Rectal smooth muscle tissue (tissue), 1 donor: ENCODE data around the gene PLSCR4.
"Not testable (repeated sequence)": the region's sequence is repeated elsewhere in the genome, so short reads cannot be mapped to it uniquely, and the experiment has no call there.

ENCODE experiments used
- H3K27ac ChIP-seq: one replicate; pipeline ENCODE4 v1.7.0; 2013; ENCODE audit warnings: low read depth, low read length, inconsistent platforms
- H3K27me3 ChIP-seq: one replicate; pipeline ENCODE4 v1.7.0; 2013; ENCODE audit warnings: low read length; ENCODE audit not compliant: control insufficient read depth, insufficient read depth
- H3K36me3 ChIP-seq: one replicate; pipeline ENCODE4 v1.7.0; 2013; ENCODE audit warnings: low read length; ENCODE audit not compliant: control insufficient read depth, insufficient read depth
- H3K4me1 ChIP-seq: one replicate; pipeline ENCODE4 v1.7.0; 2013; ENCODE audit warnings: low read length; ENCODE audit not compliant: control insufficient read depth, insufficient read depth
- H3K4me3 ChIP-seq: one replicate; pipeline ENCODE4 v1.7.0; 2013; ENCODE audit warnings: low read length
- H3K9ac ChIP-seq: one replicate; pipeline ENCODE4 v1.7.0; 2013; ENCODE audit warnings: low read length

Gene PLSCR4

DNA sequence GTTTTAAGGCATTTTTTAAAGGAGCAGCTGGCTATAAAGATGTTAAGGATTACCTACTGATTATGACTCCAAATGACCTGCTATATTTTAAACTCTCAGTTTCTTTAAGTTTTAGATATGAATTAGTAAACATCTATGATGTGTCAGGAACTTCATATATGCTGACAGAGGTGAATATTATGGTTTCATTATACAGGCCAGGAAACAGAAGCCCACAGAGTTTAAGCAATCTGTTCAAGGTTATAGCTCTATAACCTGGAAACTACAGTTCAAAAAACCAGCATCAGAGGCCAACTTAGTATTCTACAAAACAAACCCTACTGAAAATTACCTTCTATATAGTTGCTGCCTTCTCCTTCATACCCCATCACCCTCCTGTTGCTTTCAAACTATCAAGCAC lies 17.4 kb downstream of the PLSCR4 start:
- no peaks in the 10 kb centered on the region for H3K27me3 ChIP-seq
- no peaks in the 10 kb centered on the region for H3K4me1 ChIP-seq
- H3K36me3 ChIP-seq: no peaks in the 10 kb centered on the region
- no peak overlapping the region for H3K9ac ChIP-seq
- H3K4me3 ChIP-seq: no peak overlapping the region
- no peak overlapping the region for H3K27ac ChIP-seq

DNA sequence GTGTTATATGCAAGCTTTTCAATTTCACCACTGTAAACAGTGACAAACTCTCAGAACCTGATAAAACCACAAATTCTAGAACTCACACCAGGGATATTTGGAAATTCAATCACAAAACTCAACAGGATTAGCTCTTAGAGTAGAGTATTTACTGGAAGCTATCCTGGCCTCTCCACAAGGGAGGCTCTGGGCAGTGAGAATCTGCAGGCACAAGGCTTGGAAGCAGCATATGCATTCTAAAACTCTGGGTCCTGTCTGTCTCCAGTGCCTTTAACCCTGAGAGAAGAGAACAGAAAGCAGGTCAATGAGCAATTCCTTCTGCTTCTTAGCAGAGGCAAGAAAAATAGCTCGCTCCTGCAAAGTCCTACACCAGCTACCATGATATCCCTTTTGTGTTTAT lies 23.4 kb downstream of the PLSCR4 start:
- no peaks in the 10 kb centered on the region for H3K36me3 ChIP-seq
- H3K9ac ChIP-seq: no peak overlapping the region
- H3K27me3 ChIP-seq: no peaks in the 10 kb centered on the region
- H3K27ac ChIP-seq: peak overlapping the region; percentile 62
- no peak overlapping the region for H3K4me3 ChIP-seq
- peaks cover 12% of the 10 kb centered on the region for H3K4me1 ChIP-seq

DNA sequence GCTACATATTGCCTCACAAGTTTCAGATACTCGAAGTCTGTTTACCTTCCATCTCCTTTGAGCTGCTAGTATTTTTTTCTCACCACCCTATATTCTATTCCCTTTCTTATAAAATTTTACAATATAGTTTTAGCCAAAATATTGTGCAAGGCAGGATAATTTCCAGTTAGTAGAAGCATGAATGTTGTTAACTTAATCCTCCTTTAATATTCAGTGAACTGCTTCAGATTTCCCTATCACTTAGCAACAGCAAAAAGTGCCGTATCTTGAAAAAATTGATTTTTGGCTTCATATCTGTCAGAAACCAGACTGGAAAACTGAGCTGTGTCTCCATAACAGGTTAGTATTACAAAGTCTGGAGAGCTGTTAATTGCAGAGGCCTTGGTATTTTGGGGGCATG lies 24.0 kb downstream of the PLSCR4 start:
- Histone ChIP-seq H3K4me3 (no peak overlapping the region), H3K9ac (no peak overlapping the region), H3K4me1 (peaks cover 12% of the 10 kb centered on the region), H3K27me3 (no peaks in the 10 kb centered on the region), H3K27ac (peak overlapping the region; percentile 46), H3K36me3 (no peaks in the 10 kb centered on the region)

DNA sequence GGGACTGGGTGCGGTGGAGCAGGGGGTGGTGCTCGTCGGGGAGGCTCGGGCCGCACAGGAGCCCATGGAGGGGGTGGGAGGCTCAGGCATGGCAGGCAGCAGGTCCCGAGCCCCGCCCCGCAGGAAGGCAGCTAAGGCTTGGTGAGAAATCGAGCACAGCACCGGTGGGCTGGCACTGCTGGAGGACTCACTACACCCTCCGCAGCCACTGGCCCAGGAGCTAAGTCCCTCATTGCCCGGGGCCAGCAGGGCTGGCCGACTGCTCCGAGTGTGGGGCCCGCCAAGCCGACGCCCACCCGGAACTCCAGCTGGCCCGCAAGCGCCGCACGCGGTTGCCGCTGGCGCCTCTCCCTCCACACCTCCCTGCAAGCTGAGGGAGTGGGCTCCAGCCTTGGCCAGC lies 25.4 kb downstream of the PLSCR4 start:
- H3K4me3 ChIP-seq: not testable (repeated sequence)

DNA sequence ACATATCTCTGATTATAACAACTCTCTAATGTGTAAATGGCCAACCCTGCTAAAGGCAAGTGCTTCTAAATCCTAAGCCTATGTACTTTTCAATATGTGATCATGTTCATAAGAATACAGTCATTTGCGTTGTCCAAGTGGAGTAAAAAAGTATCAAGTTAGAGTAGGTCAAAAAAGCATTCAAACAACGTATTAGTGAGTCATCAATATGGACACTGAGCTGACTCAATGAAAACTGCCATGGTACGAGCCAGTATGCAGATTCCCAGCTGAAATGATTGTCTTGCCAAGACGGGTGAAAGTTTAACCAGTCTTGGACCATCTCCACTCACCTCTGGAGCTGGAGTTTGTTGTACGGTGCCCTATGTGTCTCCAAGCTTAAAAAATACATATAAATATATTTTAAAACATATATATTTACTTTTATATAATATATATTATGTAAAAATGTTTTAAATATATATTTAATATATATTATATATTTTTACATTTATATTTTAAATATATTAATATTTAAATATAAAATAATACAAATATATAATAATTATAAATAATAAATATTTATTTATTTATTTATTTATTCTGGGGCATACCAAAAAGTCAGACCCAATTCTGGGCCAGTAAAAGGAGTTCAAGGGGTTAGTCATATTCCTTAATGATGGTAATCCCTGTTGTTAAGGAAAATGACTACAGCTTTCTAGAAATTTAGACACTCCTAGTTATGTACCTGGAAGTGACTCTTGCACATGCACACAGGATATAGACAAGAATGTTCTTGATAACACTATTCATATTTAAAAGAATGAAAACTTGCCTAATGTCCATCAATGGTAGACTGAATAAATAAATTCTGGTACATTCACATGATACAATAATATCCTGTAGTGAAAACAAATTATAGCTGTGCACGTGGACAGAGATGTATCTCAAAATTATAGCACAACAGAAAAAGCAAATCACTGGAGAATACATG lies 27.2 kb downstream of the PLSCR4 start:
- H3K27ac ChIP-seq: no peak overlapping the region
- H3K27me3 ChIP-seq: no peaks in the 10 kb centered on the region
- no peaks in the 10 kb centered on the region for H3K36me3 ChIP-seq
- H3K4me1 ChIP-seq: peaks cover 14% of the 10 kb centered on the region
- no peak overlapping the region for H3K9ac ChIP-seq
- H3K4me3 ChIP-seq: no peak overlapping the region

More for the DNA sequence above, 25.4 kb downstream of the PLSCR4 start:
- not testable (repeated sequence) for H3K9ac ChIP-seq, H3K27ac ChIP-seq, H3K36me3 ChIP-seq, H3K27me3 ChIP-seq
- H3K4me1 ChIP-seq: peaks cover 12% of the 10 kb centered on the region

DNA sequence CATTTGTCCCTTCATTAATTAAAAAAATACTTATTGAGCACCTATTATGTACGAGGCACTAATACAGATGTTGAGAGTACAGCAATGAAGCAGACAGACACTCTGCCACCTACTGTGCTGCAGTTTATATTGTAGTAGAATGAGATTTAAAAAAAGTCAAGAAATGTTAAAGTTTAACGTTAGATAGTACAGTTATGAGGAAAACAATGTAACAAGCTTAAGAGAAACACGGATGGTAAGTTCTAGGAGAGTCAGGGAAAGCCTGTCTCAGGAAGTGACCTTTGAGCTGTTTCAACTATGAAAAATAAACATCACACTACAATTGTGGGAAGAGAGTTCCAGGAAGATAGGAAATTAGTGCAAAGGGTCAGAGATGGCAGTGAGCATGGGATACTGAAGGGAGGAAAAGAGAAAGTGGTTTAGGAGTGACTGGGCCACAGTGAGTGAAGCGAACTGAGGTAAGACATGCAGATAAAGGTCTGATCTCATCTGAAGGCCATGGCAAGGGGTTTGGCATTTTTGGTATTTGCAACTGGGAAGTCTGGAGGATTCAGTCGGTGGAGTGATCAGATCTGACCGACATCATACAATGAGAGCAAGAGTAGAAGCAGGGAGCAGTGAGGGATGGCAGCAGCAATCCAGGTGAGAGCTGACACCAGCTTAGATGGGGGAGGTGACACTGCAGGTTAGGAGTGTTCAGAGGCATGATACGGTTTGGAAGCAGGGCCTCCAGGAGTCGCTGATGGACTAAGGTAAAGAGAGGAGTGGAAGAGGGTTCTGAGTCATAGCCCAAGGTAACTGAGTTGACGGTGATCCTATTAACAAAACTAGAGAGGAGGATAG lies 28.5 kb downstream of the PLSCR4 start:
- H3K36me3 ChIP-seq: no peaks in the 10 kb centered on the region
- no peak overlapping the region for H3K9ac ChIP-seq
- peak overlapping the region; percentile 18 for H3K27ac ChIP-seq
- H3K27me3 ChIP-seq: no peaks in the 10 kb centered on the region
- H3K4me3 ChIP-seq: peak overlapping the region; percentile 52
- H3K4me1 ChIP-seq: peaks cover 9% of the 10 kb centered on the region

DNA sequence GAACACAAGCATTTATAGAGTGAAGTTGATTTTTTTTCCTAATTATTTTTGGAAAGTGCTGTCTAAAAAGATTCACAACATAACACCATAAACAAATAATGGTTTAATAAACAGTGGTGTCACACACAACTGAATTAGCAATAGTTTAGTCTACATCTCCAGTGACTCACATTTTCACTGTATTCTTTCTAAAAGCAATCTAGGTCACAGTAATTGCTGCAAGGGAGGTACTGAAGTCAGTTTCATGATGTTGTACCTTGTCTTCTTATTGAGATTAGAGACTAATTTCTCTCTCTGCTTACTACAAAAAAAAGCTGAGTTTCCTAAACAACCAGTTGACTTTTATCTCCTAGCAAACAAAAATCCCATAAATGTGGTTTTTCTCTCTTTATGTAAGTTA lies 29.6 kb downstream of the PLSCR4 start:
- Histone ChIP-seq H3K9ac (no peak overlapping the region), H3K36me3 (no peaks in the 10 kb centered on the region), H3K4me3 (no peak overlapping the region), H3K27ac (no peak overlapping the region), H3K4me1 (peaks cover 3% of the 10 kb centered on the region), H3K27me3 (no peaks in the 10 kb centered on the region)

DNA sequence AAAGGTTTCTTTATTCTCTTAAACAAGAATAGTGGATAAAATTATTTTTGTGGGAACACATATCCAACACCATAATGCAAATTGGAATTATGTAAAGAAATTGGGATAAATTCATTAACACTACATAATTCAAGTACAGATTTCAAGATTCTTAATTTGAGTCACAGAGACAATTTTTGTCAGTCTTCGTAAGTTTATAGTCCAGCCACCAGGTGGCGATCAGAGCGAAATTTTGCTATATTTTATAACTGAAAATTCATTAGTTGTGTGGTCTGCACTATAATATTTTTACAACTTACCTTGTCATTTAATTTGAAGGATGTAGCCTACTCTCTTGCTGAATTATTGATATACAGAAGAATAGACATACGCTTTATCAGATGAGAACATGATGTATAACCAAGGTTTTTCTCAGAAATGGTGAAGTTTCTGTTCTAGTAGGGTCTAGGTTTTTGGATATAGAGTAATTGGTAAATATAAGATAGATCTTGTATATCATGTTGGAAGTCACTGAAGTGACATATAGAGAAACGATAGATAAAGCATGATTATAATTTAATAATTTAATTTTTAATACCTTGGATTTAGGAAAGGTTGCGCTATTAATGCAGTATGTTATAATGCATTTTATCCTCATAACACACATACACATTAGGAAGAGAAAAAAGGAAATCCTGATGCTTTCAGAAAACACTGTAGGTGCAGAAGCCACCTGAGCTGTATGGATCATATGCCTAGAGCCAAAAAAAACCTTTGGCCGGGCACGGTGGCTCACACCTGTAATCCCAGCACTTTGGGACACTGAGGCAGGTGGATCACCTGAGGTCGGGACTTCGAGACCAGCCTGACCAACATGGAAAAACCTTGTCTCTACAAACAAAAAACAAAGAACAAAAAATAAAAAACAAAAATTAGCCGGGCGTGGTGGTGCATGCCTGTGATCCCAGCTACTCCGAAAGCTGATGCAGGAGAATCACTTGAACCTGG lies 31.7 kb downstream of the PLSCR4 start:
- H3K27me3 ChIP-seq: no peaks in the 10 kb centered on the region
- peaks cover 3% of the 10 kb centered on the region for H3K4me1 ChIP-seq
- H3K9ac ChIP-seq: no peak overlapping the region
- no peak overlapping the region for H3K4me3 ChIP-seq
- no peak overlapping the region for H3K27ac ChIP-seq
- H3K36me3 ChIP-seq: no peaks in the 10 kb centered on the region

DNA sequence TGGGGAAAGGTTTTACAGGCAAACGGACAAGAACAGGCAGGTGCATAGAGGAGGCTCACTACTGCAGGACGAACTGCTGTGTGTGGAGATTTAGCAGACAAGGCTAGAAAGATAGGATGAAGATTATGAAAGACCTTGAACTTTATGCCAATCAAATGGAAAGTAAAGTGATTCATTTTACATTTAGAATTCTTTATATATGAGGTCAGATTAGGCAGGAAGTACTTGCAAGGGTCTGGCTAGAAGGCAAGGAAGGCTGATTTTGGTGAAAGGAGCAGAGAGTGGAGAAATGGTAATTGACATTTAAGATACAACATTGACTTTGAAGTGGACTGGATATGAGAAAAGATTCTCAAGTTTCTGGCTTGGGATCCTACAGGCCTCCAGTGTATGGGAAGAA lies 33.6 kb downstream of the PLSCR4 start:
- peaks cover 3% of the 10 kb centered on the region for H3K4me1 ChIP-seq
- H3K36me3 ChIP-seq: no peaks in the 10 kb centered on the region
- H3K27ac ChIP-seq: no peak overlapping the region
- no peaks in the 10 kb centered on the region for H3K27me3 ChIP-seq
- H3K4me3 ChIP-seq: no peak overlapping the region
- no peak overlapping the region for H3K9ac ChIP-seq

DNA sequence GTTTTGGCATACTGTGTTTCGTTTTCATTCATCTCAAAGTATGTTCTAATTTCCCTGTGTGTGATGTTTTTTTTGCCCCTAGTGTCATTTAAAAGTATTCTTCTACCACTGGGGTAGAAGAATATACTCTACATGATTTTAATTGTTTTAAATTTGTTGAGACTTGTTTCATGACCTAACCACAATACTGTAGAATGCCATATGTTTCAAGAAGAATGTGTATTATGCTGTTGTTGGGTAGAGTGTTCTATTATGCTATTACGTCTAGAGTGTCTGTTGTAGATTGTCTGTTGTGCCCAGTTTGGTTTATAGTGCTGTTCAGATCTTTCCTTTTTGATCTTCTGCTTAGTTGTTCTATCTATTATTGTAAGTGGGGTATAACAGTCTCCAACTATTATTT lies 36.4 kb downstream of the PLSCR4 start:
- no peaks in the 10 kb centered on the region for H3K27me3 ChIP-seq
- no peaks in the 10 kb centered on the region for H3K36me3 ChIP-seq
- H3K27ac ChIP-seq: no peak overlapping the region
- no peak overlapping the region for H3K9ac ChIP-seq
- peaks cover 3% of the 10 kb centered on the region for H3K4me1 ChIP-seq
- no peak overlapping the region for H3K4me3 ChIP-seq

DNA sequence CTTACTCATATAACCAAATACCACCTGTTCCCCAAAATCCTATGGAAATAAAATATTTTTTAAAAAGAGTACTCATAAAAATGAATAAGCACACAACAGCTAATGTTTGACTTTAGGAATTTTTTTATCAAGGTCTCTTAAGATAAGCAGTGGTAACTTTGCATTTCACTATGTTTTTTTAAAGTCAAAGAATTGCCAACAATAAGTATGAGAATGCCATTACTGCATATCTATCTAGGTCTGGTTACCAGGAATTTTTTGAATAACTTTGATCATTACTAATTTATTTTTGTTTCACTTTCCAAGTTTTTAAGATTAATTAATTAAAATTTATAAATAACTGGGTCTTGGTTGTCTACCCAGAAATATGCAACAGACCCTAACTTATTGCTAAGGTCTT lies 41.5 kb downstream of the PLSCR4 start:
- Histone ChIP-seq H3K36me3 (peaks cover 6% of the 10 kb centered on the region), H3K27ac (no peak overlapping the region), H3K4me3 (no peak overlapping the region)

DNA sequence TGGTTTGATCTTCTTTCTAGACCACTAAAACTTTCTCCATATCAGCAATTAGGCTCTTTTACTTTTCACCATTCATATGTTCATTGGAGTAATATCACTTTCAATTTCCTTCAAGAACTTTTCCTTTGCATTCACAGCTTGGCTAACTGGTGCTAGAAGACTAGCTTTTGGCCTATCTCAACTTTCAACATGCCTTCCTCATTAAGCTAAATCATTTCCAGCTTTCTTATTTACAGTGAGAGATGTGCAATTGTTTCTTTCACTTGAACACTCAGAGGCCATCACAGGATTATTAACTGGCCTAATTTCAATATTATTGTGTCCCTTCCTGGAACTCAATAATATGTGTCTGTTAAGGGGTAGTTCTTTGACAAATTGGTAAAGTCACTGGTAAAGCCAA lies 47.1 kb downstream of the PLSCR4 start:
- no peak overlapping the region for H3K9ac ChIP-seq
- peaks cover 8% of the 10 kb centered on the region for H3K36me3 ChIP-seq
- no peak overlapping the region for H3K27ac ChIP-seq
- no peak overlapping the region for H3K4me3 ChIP-seq
- no peaks in the 10 kb centered on the region for H3K27me3 ChIP-seq
- no peaks in the 10 kb centered on the region for H3K4me1 ChIP-seq

More for the DNA sequence above, 41.5 kb downstream of the PLSCR4 start:
- H3K9ac ChIP-seq: no peak overlapping the region
- H3K27me3 ChIP-seq: no peaks in the 10 kb centered on the region
- no peaks in the 10 kb centered on the region for H3K4me1 ChIP-seq
